Keratinocyte (primary cell): ENCODE data around the gene CCL7. TPM values are rescaled to one million over a fixed set of nuclear protein-coding genes. Genes with fewer than 3 reads are reported as not detected.

Source experiments
- DNase-seq: peaks from one replicate; pipeline ENCODE4 v3.0.0-alpha.2; 2011; ENCODE audit warnings: low read depth, missing footprints, low spot score
- FAIRE-seq: peaks from 2 replicates; lab custom pipeline; 2011; peaks lifted over from hg19 to GRCh38; lab: Jason Lieb, UNC
- H2AFZ ChIP-seq: 2 replicates; pipeline ENCODE4 v1.6.0; 2012; ENCODE audit warnings: low read length, control low read depth, inconsistent platforms; ENCODE audit not compliant: control insufficient read depth
- H3K27ac ChIP-seq: 2 replicates; pipeline ENCODE4 v1.5.1; 2011; ENCODE audit warnings: low read length; ENCODE audit not compliant: control insufficient read depth, insufficient read depth
- H3K27me3 ChIP-seq: 3 replicates; pipeline ENCODE4 v1.6.0; 2011; ENCODE audit warnings: low read length; ENCODE audit not compliant: control insufficient read depth, insufficient read depth; ENCODE audit errors: extremely low read depth
- H3K36me3 ChIP-seq, 2 experiments: 2 replicates in 1 of 2; 3 replicates in 1 of 2; pipeline ENCODE4 v1.5.1; 2011; ENCODE audit warnings: low read length in 2 of 2, mild to moderate bottlenecking in 1 of 2; ENCODE audit not compliant: control insufficient read depth in 2 of 2, insufficient read depth in 2 of 2; ENCODE audit errors: extremely low read depth in 1 of 2
- H3K4me1 ChIP-seq: 3 replicates; pipeline ENCODE4 v1.5.1; 2011; ENCODE audit warnings: low read length; ENCODE audit not compliant: control insufficient read depth, insufficient read depth; ENCODE audit errors: extremely low read depth
- H3K4me2 ChIP-seq: 3 replicates; pipeline ENCODE4 v1.6.0; 2011; ENCODE audit warnings: low read depth, low read length; ENCODE audit not compliant: control insufficient read depth, insufficient read depth; ENCODE audit errors: extremely low read depth
- H3K4me3 ChIP-seq, 3 experiments: fragments of 200-600 bp in 1 of 3; sonication (generic) in 1 of 3; 2 replicates in 2 of 3; 3 replicates in 1 of 3; pipeline ENCODE4 v1.5.1; 2011 to 2016; ENCODE audit warnings: low read length in 3 of 3, mild to moderate bottlenecking in 3 of 3, control low read depth in 2 of 3, inconsistent platforms in 1 of 3, low read depth in 1 of 3, mixed read lengths in 1 of 3, mixed run types in 1 of 3, moderate library complexity in 1 of 3; ENCODE audit not compliant: control insufficient read depth in 2 of 3, insufficient read depth in 2 of 3; ENCODE audit errors: extremely low read depth in 1 of 3
- H3K79me2 ChIP-seq: 2 replicates; pipeline ENCODE4 v1.6.0; 2012; ENCODE audit warnings: low read length; ENCODE audit not compliant: control insufficient read depth, insufficient read depth
- H3K9ac ChIP-seq: 3 replicates; pipeline ENCODE4 v1.6.0; 2011; ENCODE audit warnings: low read length; ENCODE audit not compliant: control insufficient read depth, insufficient read depth; ENCODE audit errors: extremely low read depth
- H3K9me1 ChIP-seq: 3 replicates; pipeline ENCODE4 v1.6.0; 2011; ENCODE audit warnings: low read length; ENCODE audit not compliant: control insufficient read depth, insufficient read depth; ENCODE audit errors: extremely low read depth
- H3K9me3 ChIP-seq: 2 replicates; pipeline ENCODE4 v1.5.1; 2012; ENCODE audit warnings: low read depth, low read length; ENCODE audit not compliant: control insufficient read depth
- H4K20me1 ChIP-seq: 3 replicates; pipeline ENCODE4 v1.6.0; 2011; ENCODE audit warnings: low read length; ENCODE audit not compliant: control insufficient read depth, insufficient read depth; ENCODE audit errors: extremely low read depth
- CTCF ChIP-seq, 3 experiments: IDR thresholded peaks in 1 of 3; conservative IDR thresholded peaks in 1 of 3; optimal IDR thresholded peaks in 1 of 3; 2 replicates in 2 of 3; 3 replicates in 1 of 3; pipeline versions ENCODE3 to v1.5.1; 2011; ENCODE audit warnings: low read length in 3 of 3, mild to moderate bottlenecking in 3 of 3, moderate library complexity in 2 of 3, control low read depth in 1 of 3, inconsistent platforms in 1 of 3; ENCODE audit not compliant: insufficient read depth in 2 of 3; ENCODE audit errors: extremely low read depth in 1 of 3
- EZH2 ChIP-seq: IDR thresholded peaks from one replicate; pipeline ENCODE4 v1.6.1; 2012; ENCODE audit warnings: inconsistent platforms, mild to moderate bottlenecking, low read length, moderate library complexity
- dilution Hi-C: fragments of 300-500 bp; cut with MboI; formaldehyde crosslinking; loops from one replicate; pipeline ENCODE4 v1.7.0; 2020; ENCODE audit warnings: low sequenced_read_pairs; ENCODE audit not compliant: extremely low pct_ligation_motif_present
- polyA plus RNA-seq, 5 experiments: library from polyadenylated mRNA; depleted of rRNA in 3 of 5; stranded (reverse) in 3 of 5; stranded (forward) in 1 of 5; unstranded in 1 of 5; fragments of >200 nt; gene quantifications; 1 replicate in 1 of 5; 2 replicates in 3 of 5; 3 replicates in 1 of 5; pipeline versions ENCODE4 v1.2.1 to v1.2.3, GENCODE V29; 2011 to 2012; ENCODE audit warnings: missing spikeins in 2 of 5, low read depth in 1 of 5, low replicate concordance in 1 of 5

CCL7 gene
- polyA plus RNA-seq, 1 donor (not counting 4 experiments of a cell fraction or from before 2014, with no cell fraction given) = not detected

DNA sequence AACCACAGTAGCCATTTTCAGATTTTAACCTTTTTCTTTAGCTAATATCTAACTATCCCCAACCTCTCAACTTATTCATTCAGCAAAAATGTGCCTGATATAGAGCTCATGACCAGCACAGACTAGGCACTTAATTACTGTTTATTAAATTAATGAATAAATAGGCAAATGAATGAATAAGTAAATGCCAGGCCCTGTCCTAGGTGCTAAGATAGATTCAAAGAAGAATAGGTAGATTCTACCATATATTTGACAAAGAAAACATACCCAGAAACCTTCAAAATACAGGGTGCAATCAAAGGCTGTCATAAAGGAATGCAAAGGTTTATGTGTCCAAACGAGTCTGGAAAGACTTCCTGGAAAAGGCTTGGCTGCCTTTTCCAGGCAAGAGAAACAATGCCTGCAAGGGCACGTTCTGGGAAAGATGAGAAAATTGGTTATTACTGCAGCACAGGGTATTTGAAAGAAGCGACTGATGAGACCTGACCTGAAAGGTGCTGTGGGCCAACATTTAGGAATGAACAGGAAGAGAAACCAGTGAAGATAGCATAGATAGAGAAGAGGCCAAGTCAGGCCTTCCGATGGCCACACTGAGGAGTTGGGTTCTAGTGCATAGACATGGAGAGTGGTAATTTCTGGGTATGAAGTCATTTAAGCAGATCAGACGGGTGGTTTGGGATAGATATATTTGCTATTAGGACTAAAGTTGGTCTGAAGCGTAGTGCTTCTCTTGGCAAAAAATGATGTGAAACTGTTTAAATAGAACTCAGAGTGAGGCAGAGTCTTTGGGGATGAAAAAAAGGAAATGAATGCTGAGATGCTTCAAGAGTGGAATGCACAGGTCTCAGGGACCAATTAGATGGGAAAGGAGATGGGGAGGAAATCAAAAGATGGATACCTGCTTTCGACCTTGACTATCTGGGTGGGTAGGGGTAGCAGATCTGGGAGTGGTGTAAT, 26.4 kb upstream of the CCL7 start:
- Histone ChIP-seq H3K4me2 (no peak overlapping the region), H3K4me3 (no peak overlapping the region), H3K27ac (no peak overlapping the region), H3K9me1 (no peaks in the 10 kb centered on the region), H3K4me1 (no peaks in the 10 kb centered on the region), H4K20me1 (no peaks in the 10 kb centered on the region), H3K9me3 (no peaks in the 10 kb centered on the region), H3K9ac (no peak overlapping the region), H3K27me3 (no peaks in the 10 kb centered on the region), H3K79me2 (no peaks in the 10 kb centered on the region), H2AFZ (no peak overlapping the region), H3K36me3 (no peaks in the 10 kb centered on the region)
- DNase-seq = no peak
- dilution Hi-C loops = no loop called here
- FAIRE-seq = no peak
- TF ChIP-seq CTCF (optimal IDR thresholded peaks at IDR 0.05 in 1 of 3, IDR thresholded peaks at IDR 0.05 in 1 of 3, conservative IDR thresholded peaks at IDR 0.05 in 1 of 3; ENCODE audit: extremely low read depth in 1 of 3, insufficient read depth in 2 of 3, low read length in 3 of 3) = no peak
- no peak for TF ChIP-seq EZH2

DNA sequence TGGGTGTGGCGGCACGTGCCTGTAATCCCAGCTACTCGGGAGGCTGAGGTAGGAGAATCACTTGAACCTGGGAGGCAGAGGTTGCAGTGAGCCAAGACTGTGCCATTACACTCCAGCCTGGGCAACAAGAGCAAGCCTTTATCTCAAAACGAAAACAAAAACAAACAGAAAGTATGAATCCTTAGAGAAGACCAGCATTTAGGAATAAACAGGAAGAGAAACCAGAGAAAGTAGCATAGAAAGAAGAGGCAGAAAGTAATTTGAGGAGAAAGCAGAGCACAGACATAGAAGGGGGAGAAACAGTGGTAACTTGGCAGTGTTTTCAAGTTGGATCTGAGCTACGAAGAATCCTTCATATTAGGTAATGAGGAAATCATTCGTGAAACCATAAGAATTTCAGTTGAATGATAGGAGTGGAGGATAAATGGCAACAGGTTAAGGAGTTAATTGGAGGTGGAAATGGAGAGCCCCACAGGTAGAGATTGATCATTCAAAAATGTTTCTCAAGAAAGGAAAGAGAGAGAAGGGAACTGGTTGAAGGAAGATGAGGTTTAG, 24.6 kb upstream of the CCL7 start:
- Histone ChIP-seq H3K36me3 (no peaks in the 10 kb centered on the region), H3K4me2 (no peak overlapping the region), H4K20me1 (no peaks in the 10 kb centered on the region), H3K27me3 (no peaks in the 10 kb centered on the region), H2AFZ (no peak overlapping the region), H3K79me2 (no peaks in the 10 kb centered on the region), H3K9me3 (no peaks in the 10 kb centered on the region), H3K4me1 (no peaks in the 10 kb centered on the region), H3K4me3 (no peak overlapping the region), H3K27ac (no peak overlapping the region), H3K9ac (no peak overlapping the region), H3K9me1 (no peaks in the 10 kb centered on the region)
- dilution Hi-C loops = no loop called here
- TF ChIP-seq EZH2 (no peak), CTCF (optimal IDR thresholded peaks at IDR 0.05 in 1 of 3, IDR thresholded peaks at IDR 0.05 in 1 of 3, conservative IDR thresholded peaks at IDR 0.05 in 1 of 3; ENCODE audit: extremely low read depth in 1 of 3, insufficient read depth in 2 of 3, low read length in 3 of 3) (no peak)
- DNase-seq (no peak), FAIRE-seq (no peak)
